Muscle of leg (tissue), 16 donors: ENCODE results near the gene SCAF1. TPM values are rescaled to one million over a fixed set of nuclear protein-coding genes. Genes with fewer than 3 reads are reported as not detected.

ENCODE experiments used
- DNase-seq: peaks from one replicate; pipeline ENCODE4 v3.0.0; 2013
- H3K27ac ChIP-seq: one replicate; pipeline ENCODE4 v1.5.1; 2013; ENCODE audit warnings: mild to moderate bottlenecking, low read length, control low read depth
- H3K27me3 ChIP-seq: one replicate; pipeline ENCODE4 v1.6.1; 2013; ENCODE audit warnings: low read length; ENCODE audit not compliant: control insufficient read depth, insufficient read depth
- H3K36me3 ChIP-seq: one replicate; pipeline ENCODE4 v1.6.1; 2013; ENCODE audit warnings: low read length; ENCODE audit not compliant: control insufficient read depth, insufficient read depth
- H3K4me1 ChIP-seq: one replicate; pipeline ENCODE4 v1.6.1; 2013; ENCODE audit warnings: low read length; ENCODE audit not compliant: control insufficient read depth, insufficient read depth
- H3K4me3 ChIP-seq: one replicate; pipeline ENCODE4 v1.5.1; 2013; ENCODE audit warnings: low read length, control low read depth
- H3K9me3 ChIP-seq: replicated peaks from 2 replicates; pipeline ENCODE4 v1.6.1; 2013; ENCODE audit warnings: low read depth, low read length; ENCODE audit not compliant: control insufficient read depth
- WGBS: methylation state at CpG from one replicate; pipeline ENCODE4 v1.1.5; 2013; ENCODE audit warnings: missing lambda C conversion rate; ENCODE audit not compliant: insufficient coverage; 5-methylcytosine and 5-hydroxymethylcytosine counted together
- long read RNA-seq, 11 donors: transcript quantifications; one replicate each; lab custom pipeline, GENCODE V29; 2026
- polyA plus RNA-seq, 8 donors: library from polyadenylated mRNA; unstranded; fragments of 120-200 nt; gene quantifications; one replicate each; pipeline versions ENCODE4 v1.2.1 to v1.2.3, GENCODE V29; 2013; ENCODE audit warnings: inconsistent platforms in 1 of 8, low replicate concordance in 1 of 8; ENCODE audit not compliant: insufficient read length in 8 of 8, insufficient read depth in 1 of 8
- total RNA-seq: library from RNA; stranded (reverse); fragments of 120-200 nt; gene quantifications from one replicate; pipeline ENCODE4 v1.2.4, GENCODE V29; 2013

The SCAF1 gene, protein sequence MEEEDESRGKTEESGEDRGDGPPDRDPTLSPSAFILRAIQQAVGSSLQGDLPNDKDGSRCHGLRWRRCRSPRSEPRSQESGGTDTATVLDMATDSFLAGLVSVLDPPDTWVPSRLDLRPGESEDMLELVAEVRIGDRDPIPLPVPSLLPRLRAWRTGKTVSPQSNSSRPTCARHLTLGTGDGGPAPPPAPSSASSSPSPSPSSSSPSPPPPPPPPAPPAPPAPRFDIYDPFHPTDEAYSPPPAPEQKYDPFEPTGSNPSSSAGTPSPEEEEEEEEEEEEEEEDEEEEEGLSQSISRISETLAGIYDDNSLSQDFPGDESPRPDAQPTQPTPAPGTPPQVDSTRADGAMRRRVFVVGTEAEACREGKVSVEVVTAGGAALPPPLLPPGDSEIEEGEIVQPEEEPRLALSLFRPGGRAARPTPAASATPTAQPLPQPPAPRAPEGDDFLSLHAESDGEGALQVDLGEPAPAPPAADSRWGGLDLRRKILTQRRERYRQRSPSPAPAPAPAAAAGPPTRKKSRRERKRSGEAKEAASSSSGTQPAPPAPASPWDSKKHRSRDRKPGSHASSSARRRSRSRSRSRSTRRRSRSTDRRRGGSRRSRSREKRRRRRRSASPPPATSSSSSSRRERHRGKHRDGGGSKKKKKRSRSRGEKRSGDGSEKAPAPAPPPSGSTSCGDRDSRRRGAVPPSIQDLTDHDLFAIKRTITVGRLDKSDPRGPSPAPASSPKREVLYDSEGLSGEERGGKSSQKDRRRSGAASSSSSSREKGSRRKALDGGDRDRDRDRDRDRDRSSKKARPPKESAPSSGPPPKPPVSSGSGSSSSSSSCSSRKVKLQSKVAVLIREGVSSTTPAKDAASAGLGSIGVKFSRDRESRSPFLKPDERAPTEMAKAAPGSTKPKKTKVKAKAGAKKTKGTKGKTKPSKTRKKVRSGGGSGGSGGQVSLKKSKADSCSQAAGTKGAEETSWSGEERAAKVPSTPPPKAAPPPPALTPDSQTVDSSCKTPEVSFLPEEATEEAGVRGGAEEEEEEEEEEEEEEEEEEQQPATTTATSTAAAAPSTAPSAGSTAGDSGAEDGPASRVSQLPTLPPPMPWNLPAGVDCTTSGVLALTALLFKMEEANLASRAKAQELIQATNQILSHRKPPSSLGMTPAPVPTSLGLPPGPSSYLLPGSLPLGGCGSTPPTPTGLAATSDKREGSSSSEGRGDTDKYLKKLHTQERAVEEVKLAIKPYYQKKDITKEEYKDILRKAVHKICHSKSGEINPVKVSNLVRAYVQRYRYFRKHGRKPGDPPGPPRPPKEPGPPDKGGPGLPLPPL
- total RNA-seq (6.8 TPM), polyA plus RNA-seq (10 to 100 TPM; 25.6 to 36.9 (median 33.5) TPM)
- long read RNA-seq, donor 1, full-length matches to known transcripts, result 1 of 1 reads
- long read RNA-seq, donor 1, partial matches to known transcripts, result 0 of 1 reads
- long read RNA-seq, donor 1, other reads (novel, unspliced or antisense), result 0 of 1 reads
- long read RNA-seq, donor 2, result 0 reads
- long read RNA-seq, donor 3, full-length matches to known transcripts, result 3 of 11 reads
- long read RNA-seq, donor 3, partial matches to known transcripts, result 8 of 11 reads
- long read RNA-seq, donor 3, other reads (novel, unspliced or antisense), result 0 of 11 reads
- long read RNA-seq, donor 4, partial matches to known transcripts, result 22 of 23 reads
- long read RNA-seq, donor 4, other reads (novel, unspliced or antisense), result 0 of 23 reads
- long read RNA-seq, donor 5, partial matches to known transcripts, result 37 of 39 reads
- long read RNA-seq, donor 5, other reads (novel, unspliced or antisense), result 0 of 39 reads
- long read RNA-seq, donor 6, partial matches to known transcripts, result 0 of 2 reads
- long read RNA-seq, donor 6, other reads (novel, unspliced or antisense), result 0 of 2 reads
- long read RNA-seq, donor 7, partial matches to known transcripts, result 17 of 18 reads
- long read RNA-seq, donor 7, other reads (novel, unspliced or antisense), result 0 of 18 reads
- long read RNA-seq, donor 8, result 0 reads
- long read RNA-seq, donor 9, partial matches to known transcripts, result 5 of 7 reads
- long read RNA-seq, donor 9, other reads (novel, unspliced or antisense), result 0 of 7 reads
- long read RNA-seq, donor 10, partial matches to known transcripts, result 6 of 8 reads
- long read RNA-seq, donor 10, other reads (novel, unspliced or antisense), result 0 of 8 reads
- long read RNA-seq, donor 11, partial matches to known transcripts, result 18 of 18 reads
- long read RNA-seq, donor 11, other reads (novel, unspliced or antisense), result 0 of 18 reads

DNA sequence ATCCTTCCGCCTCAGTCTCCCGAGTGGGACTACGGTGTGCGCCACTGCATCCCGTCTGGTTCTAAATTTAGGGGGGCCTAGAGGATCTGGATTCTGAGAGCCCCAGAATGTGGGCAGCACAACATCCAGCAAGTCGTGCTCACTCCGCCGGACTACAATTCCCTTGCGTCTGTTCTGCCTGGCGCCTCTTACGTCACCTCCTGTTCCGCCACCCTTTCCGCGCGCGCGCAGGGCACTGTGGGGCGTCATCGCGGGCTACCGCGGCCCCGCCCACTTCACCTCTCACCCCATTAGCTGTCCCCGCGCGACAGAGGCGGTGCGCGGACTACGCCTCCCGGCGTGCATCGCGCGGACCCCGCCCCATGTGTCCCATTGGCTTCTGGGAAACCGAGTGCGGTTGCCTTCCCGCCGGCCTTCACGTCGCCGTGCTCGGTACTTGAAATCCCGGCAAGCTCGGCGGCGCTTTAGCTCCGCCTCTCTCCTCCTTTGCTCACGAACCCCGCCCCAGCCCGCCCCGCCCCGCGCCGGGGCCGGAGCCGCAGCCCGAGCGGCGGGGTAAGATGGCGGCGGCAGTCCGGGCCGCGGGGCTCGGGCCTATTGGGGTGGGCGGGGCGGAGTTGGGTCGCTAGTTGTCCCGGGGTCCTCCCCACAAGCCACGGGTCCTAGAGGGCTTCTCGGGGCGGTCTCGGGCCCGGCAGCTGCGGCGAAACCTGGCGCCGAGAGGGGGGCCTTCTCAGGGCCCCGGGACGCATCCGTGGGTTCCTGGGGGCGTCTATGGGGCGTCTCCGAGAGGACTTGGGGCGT is at the start of gene SCAF1:
TSS of gene SCAF1 (plus strand) at position 522 of the 804 bp plus-strand sequence. CDS start 2,818 bp downstream, outside the sequence.
- no peaks in the 10 kb centered on the region for H3K9me3 ChIP-seq
- H3K36me3 ChIP-seq, result peaks cover 25% of the 10 kb centered on the region
- DNase-seq, result peak; percentile 100
- under 1% methylated on average over 77 of the region's 87 CpGs for WGBS
- H3K27ac ChIP-seq, result peak within 1 kb of the TSS; percentile 100
- peak within 1 kb of the TSS; percentile 92 for H3K4me3 ChIP-seq
- H3K4me1 ChIP-seq, result peaks cover 51% of the 10 kb centered on the region
- peaks cover 4% of the 10 kb centered on the region for H3K27me3 ChIP-seq

DNA sequence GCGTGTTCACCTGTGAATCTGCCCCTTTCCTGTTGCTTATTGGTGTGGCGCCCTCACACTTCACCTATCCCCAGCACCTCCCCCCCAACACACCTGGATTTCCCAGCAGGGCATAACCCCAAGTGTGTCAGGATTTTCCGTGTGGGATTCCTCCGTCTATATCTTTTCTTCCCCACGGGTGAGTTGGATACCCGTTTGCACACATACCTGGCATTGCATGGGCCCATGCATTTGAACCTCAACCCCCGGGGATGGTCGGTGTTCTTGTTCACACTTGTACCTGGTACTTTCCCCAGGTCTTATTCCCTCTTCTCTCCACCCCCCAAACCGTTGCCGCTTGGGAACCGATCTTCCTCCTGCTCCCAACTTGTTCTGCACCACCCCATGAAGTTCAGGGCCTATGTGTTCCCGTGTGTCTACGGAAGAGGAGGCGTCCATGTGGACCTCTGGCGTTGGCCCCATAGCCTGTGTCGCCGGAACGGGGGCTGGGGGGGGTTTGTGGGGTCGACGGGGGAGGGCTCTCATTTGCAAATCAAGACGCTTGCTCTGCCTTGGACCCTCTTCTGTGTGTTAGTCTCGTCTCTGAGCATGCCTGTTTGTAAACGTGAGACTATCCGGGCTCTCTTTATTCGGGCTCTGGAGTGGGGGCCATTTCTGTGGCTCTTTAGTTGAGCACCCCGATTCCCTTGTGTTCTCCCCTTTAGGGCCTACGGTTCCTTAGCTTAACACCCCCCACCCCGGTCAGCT is 49.4 kb upstream of the SCAF1 start:
- Histone ChIP-seq H3K36me3 (peaks cover 33% of the 10 kb centered on the region), H3K4me3 (peak overlapping the region; percentile 88), H3K9me3 (no peaks in the 10 kb centered on the region), H3K27ac (peak overlapping the region; percentile 69), H3K27me3 (no peaks in the 10 kb centered on the region), H3K4me1 (peaks cover 24% of the 10 kb centered on the region)
- DNase-seq, result no peak
- WGBS, result 3% methylated on average over 15 of the region's 28 CpGs

GRCh38 chr19:49593233-49594113 is 48.5 kb upstream of the SCAF1 start:
- Histone ChIP-seq H3K4me1 (peaks cover 24% of the 10 kb centered on the region), H3K4me3 (peak overlapping the region; percentile 88), H3K27ac (peak overlapping the region; percentile 70), H3K36me3 (peaks cover 36% of the 10 kb centered on the region), H3K9me3 (no peaks in the 10 kb centered on the region), H3K27me3 (no peaks in the 10 kb centered on the region)
- 9% methylated on average over 17 of the region's 27 CpGs for WGBS
- peak; percentile 96 for DNase-seq

DNA sequence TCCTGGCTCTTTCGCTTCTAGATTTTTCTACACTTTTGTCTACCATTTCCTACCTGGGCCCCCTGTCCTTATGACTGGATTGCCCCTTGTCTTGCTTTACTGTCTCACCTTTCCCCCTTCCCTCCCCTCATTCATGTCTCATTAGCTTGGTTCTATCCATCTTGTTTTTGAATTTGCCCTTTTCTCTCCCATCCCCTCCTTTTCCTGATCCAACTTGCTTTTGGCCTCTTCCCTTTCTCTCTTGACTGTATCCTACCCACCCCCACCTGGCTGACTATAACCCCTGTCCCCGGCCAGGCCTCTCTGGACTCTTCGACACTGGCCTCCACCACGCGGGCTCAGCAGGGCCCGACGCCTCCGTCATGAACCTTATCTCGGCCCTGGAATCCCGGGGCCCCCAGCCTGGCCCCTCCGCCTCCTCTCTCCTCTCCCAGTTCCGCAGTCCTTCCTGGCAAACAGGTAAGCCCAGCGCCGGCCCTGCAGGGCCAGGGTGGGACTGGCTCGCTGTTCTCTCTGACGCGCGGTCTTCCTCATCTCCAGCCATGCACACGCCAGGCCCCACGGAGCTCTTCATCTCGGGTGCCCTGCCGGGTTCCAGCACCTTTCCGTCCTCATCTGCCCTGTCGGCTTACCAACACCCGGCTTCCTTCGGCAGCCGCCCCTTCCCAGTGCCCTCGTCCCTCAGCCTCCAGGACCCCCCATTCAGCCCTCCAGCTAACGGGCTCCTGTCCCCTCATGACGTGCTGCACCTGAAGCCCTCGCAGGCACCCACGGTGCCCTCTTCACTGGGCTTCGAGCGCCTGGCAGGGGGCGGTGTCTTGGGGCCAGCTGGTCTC is 47.6 kb upstream of the SCAF1 start:
- Histone ChIP-seq H3K27me3 (no peaks in the 10 kb centered on the region), H3K9me3 (no peaks in the 10 kb centered on the region), H3K4me1 (peaks cover 24% of the 10 kb centered on the region), H3K27ac (no peak overlapping the region), H3K4me3 (no peak overlapping the region), H3K36me3 (peaks cover 45% of the 10 kb centered on the region)
- DNase-seq, result no peak
- 93% methylated on average over 26 of the region's 35 CpGs for WGBS

DNA sequence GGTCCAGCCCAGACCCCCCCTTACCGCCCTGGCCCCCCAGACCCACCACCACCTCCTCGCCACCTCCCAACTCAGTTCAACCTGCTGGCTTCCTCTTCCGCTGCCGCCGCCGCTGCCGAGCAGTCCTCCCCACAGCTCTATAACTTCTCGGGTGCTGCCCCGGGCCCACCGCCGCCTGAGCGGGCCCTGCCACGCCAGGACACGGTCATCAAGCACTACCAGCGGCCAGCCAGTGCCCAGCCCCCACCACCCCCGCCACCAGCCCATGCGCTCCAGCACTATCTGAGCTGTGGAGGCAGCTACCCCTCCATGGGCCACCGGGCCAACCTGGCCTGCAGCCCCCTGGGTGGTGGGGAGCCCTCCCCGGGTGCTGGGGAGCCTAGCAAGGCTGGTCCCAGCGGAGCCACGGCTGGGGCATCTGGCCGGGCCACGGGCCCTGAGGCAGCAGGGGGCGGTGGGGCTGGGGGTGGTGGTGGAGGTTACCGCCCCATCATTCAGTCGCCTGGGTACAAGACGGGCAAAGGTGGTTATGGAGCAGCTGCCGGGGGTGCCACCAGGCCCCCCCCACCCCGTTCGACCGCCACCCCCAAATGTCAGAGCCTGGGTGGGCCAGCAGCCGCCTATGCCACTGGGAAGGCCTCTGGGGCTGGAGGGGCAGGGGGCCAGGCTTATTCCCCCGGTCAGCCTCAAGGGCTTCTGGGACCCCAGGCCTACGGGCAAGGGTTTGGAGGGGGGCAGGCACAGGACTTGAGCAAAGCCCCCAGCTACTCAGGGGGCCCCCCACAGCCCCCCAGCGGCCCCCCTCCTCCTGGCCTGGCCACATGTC is 46.8 kb upstream of the SCAF1 start:
- peaks cover 24% of the 10 kb centered on the region for H3K4me1 ChIP-seq
- H3K9me3 ChIP-seq, result no peaks in the 10 kb centered on the region
- H3K4me3 ChIP-seq, result no peak overlapping the region
- DNase-seq, result no peak
- H3K27ac ChIP-seq, result no peak overlapping the region
- no peaks in the 10 kb centered on the region for H3K27me3 ChIP-seq
- H3K36me3 ChIP-seq, result peaks cover 53% of the 10 kb centered on the region
- 90% methylated on average over 21 of the region's 35 CpGs for WGBS

DNA sequence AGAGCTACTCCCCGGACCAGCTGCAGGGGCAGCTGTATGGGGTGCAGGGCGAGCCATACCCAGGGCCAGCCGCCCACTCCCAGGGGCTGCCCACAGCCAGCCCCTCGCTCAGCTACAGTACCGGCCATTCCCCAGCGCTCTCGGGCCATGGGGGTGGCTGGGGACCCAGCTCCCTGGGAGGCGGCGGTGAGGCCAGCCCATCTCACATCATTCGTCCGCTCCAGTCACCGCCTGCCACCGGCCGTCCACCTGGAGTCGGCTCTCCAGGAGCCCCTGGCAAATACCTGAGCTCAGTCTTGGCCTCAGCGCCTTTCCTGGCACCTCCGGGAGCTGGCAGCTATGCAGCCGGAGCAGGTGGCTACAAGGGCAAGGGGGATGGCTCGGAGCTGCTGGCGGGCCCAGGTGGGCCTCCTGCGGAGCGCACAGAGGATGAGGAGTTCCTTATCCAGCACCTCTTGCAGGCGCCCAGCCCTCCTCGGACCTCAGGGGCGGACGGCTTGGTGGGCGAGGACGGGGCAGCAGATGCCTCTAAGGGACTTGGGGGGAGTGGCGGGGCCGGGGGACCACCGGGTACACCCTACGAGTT is 46.1 kb upstream of the SCAF1 start:
- Histone ChIP-seq H3K36me3 (peaks cover 58% of the 10 kb centered on the region), H3K4me3 (no peak overlapping the region), H3K27me3 (no peaks in the 10 kb centered on the region), H3K4me1 (peaks cover 20% of the 10 kb centered on the region), H3K9me3 (no peaks in the 10 kb centered on the region), H3K27ac (no peak overlapping the region)
- WGBS, result 90% methylated on average over 29 of the region's 32 CpGs
- no peak for DNase-seq
